Activated CD8-positive, alpha-beta memory T cell treated with anti-CD3 and anti-CD28 coated beads, Interleukin-2, amount 50 U/mL, for 48 hours (primary cell): ENCODE data around the gene FRY.
"Not testable (repeated sequence)": the region's sequence is repeated elsewhere in the genome, so short reads cannot be mapped to it uniquely, and the experiment has no call there.

Source experiments
- DNase-seq: peaks from one replicate; pipeline ENCODE4 v3.0.0-alpha.2; 2020

FRY gene

GRCh38 chr13:32031025-32031814 is at the start of gene FRY:
FRY (plus strand) TSS chr13:32031774; CDS start chr13:32031796, 22 bp downstream.
- peak; percentile 80 for DNase-seq

GRCh38 chr13:31982124-31982523 is 49.5 kb upstream of the FRY start:
- no peak for DNase-seq

- DNase-seq, result no peak
Observed at GRCh38 chr13:31982540-31982939, 49.0 kb upstream of the FRY start.

GRCh38 chr13:31983696-31984095 is 47.9 kb upstream of the FRY start:
- not testable (repeated sequence) for DNase-seq

DNA sequence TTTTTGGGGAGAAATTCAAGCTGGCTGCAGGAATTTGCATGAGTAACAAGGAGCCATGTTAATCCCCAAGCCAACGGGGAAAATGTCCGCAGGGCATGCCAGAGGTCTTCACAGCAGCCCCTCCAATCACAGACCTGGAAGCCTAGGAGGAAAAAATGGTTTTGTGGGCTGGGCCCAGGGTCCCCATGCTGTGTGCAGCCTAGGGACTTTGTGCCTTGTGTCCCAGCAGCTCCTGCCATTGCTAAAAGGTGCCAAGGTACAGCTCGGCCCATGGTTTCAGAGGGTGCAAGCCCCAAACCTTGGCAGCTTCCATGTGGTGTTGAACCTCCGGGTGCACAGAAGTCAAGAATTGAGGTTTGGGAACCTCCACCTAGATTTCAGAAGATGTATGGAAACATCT is 47.2 kb upstream of the FRY start:
- not testable (repeated sequence) for DNase-seq

GRCh38 chr13:31986676-31987470 is 44.7 kb upstream of the FRY start:
- no peak for DNase-seq

GRCh38 chr13:31987535-31988170 is 43.9 kb upstream of the FRY start:
- no peak for DNase-seq

GRCh38 chr13:31994367-31994766 is 37.2 kb upstream of the FRY start:
- not testable (repeated sequence) for DNase-seq

- DNase-seq, result no peak
Observed at GRCh38 chr13:31996601-31997000, 35.0 kb upstream of the FRY start.

- DNase-seq, result no peak
Observed at GRCh38 chr13:31997641-31998040, 33.9 kb upstream of the FRY start.

- no peak for DNase-seq
Observed at GRCh38 chr13:31998131-31998530, 33.4 kb upstream of the FRY start.

GRCh38 chr13:32000754-32001153 is 30.8 kb upstream of the FRY start:
- not testable (repeated sequence) for DNase-seq

DNA sequence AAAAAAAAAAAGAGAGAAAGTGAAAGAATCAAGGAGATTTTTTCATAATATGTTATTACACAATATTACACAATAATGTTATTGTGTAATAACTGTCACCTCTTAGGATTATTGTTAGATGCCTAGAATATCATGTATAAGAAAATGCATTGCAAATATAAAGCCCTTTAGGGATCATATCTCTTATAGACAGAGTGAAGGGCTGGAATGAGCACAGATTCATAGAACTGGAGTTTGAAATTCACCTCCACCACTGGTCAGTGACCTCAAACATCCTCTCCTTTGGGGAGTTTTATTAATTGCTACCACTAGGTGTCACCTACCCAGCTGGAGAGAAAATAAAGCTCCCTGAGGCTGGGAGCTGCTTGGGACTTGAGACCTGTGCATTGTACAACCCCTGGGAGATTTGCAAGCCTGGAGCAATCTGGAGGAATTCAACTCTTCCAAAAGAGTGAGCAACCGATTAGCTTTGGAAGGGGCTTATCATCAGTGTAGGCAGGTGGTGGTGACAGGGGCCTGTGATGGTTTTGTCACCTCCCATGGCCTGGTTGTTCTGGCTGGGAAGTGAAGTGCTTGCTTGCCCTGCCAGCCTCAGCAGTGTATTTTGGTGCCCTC is 30.3 kb upstream of the FRY start:
- DNase-seq, result no peak

- no peak for DNase-seq
Observed at GRCh38 chr13:32001769-32002168, 29.8 kb upstream of the FRY start.

DNA sequence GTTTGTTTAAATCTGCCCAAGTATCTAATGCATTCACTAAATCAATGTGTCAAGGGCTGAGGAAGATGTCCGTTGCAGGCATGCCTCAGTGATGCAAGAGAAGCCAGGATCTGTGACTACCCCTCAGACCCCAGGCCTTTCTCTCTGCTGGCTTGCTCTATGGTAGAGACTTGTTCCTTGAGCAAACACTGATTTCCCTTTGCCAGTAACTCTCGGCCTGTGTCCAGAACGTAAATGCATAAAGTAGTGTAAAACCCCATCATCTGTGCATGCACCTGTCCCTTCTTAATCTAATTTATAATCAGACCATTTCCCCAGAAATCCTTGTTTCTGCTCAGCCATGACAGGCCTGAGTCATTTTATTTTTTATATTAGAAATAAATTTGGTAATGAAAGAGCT is 28.7 kb upstream of the FRY start:
- no peak for DNase-seq

- DNase-seq, result no peak
Observed at GRCh38 chr13:32007494-32007893, 24.1 kb upstream of the FRY start.

DNA sequence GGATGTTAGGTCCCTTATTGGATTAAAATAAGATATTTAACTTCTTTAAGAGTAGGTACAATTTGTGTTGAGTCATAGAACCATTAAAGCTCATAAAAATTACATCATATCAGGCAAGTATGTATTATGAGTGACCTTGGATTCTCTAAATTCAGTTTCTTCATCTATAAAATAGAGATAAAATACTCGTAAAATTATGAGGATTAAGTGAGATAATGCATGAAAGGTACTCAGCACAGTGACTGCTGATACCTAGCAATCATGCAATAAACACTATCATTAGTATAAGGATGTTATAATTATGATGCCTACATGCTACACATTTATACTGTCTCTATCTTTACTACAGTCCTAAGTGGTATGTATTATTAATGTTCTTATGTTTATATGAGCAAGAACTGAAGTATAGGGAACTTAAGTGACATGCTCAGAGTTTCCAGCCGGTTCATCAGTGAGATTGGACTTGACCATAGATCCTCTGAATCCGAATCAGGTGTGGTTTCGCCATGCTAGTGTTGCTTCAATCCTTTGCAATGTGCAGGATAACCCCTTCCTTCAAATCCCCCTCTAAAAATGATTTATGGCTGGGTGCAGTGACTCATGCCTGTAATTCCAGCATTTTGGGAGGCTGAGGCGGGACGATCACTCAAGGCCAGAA is 22.9 kb upstream of the FRY start:
- DNase-seq, result no peak

- no peak for DNase-seq
Observed at GRCh38 chr13:32009362-32009761, 22.2 kb upstream of the FRY start.

- DNase-seq, result no peak
Observed at GRCh38 chr13:32010136-32010535, 21.4 kb upstream of the FRY start.

DNA sequence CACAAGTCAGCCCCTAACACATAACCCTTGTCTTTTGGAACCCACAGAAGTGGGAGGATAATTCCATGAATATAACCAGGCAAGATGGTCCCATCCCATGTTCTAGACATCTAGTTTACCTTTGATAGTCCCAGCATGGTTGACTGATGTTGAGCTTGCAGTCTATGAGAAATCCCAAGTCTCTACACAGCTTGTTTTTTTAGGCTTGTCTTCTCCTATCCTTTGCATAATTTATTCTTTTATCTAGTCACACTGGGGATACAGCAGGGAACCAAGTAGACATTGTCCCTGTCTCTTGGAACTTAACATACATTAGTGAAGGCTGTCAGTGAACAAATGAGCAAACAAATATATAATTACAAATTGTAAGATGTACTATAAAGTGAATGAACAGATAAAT is 19.6 kb upstream of the FRY start:
- DNase-seq, result no peak

DNA sequence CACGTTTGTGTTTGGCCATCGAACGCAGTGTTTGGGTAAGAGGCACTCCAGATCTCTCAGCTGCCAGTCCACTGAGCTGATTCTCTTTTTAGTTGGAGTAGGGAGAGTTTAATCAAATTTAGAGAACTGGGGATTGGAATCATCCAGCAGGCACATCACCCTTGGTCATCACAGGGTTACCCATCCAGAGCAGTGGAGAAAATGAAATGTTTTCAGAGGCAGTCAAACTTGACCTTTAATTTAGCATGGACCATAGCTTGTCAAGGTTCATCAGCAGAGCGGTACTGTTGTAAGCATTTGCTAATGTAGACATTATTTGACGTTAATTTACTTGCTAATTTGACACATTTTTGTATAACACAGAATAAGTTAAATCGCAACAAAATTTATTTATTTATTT is 18.4 kb upstream of the FRY start:
- DNase-seq, result no peak

DNA sequence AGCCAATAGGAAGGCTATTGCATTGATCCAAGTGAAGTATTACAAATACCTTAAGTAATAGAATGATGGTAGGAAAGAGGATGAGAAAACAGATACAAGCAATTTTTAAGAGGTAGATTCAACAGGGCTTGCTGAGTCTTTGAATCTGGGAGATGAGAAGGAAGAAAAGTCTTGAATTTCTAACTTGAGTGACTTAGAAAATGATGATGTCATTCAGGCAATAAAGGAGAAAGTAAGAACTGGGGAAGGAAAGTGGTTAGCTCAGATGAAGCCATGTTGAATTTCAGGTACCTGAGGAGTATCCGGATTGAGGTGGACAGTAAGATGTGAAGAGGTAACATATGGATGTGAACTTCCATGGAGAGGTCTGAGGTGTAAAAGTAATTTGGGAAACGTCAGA is 15.5 kb upstream of the FRY start:
- DNase-seq, result no peak

DNA sequence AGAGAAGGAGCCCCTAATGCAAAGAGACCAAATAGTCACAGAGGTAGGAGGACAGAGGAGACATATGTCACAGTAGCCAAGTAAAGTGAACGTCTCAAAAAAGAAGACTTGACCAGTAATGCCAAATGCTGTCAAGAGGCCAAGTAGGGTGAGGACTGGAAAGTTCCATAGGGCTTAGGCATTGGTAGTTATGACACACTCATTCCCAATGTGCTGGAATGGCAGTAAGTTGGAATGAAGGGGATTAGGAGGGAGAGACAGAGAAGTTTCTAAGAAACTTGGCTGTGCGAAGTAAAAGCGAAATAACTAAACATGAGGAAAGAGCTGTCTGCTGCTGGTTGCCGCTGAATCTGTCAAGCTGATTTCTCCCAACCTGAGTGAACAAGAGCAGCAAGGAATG is 14.9 kb upstream of the FRY start:
- no peak for DNase-seq
